T-helper 2 cell treated with Interferon-gamma antibody and Interleukin-4, amounts not matched to agents 100 ng/mL and 5 ng/mL, for 36 hours (primary cell): ENCODE results near the gene CLCN2. TPM values are rescaled to one million over a fixed set of nuclear protein-coding genes. Genes with fewer than 3 reads are reported as not detected.

Experiments used
- intact Hi-C: fragments of 100-400 bp; cut with micrococcal nuclease; formaldehyde crosslinking; loops from one replicate; pipeline ENCODE4 v1.15.1; 2023
- total RNA-seq: library from RNA; stranded (reverse); gene quantifications from 2 replicates; pipeline ENCODE4 v1.2.3, GENCODE V29; 2022

Gene CLCN2
- total RNA-seq, result 3.7 and 4.0 TPM in 2 replicates

DNA sequence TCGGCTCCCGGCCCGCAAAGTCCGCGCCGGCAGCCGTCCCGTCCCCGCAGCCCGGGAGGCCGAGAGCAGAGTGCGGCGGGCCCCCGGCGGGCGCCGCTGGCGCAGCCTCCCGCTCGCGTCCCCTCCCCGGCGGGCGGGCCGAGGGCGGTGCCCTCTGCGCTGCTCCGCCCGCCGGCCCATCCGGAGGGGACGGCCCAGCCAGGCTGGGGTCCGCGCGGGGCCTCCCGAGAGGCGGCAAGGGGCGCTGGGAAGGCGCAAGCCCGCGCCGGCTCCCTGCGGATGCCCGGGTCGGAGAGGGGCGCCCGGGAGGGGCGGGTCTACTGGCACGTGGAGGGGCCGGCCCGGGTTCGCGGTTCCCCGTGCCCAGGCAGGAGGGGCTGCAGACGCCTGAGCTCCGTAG is at the start of gene CLCN2, which contains the start of gene POLR2H:
Gene CLCN2, minus strand, starts transcription at position 74 of the 400 bp plus-strand sequence. CDS start 126 bp downstream, outside the sequence.
Gene POLR2H, plus strand, starts transcription at position 179 of the 400 bp plus-strand sequence. CDS start 1,783 bp downstream, outside the sequence.
- intact Hi-C loops, result loop anchor here (1.0 to 10.0 kb wide), 2 partner anchors 47 to 353 kb away; partner anchors contain the start of genes EIF4G1 and MAGEF1

GRCh38 chr3:184409946-184410500 is 48.6 kb upstream of the CLCN2 start:
- intact Hi-C loops, result no loop called here

- intact Hi-C loops, result no loop called here
These were observed 48.0 kb upstream of the CLCN2 start for GRCh38 chr3:184409331-184409926.

DNA sequence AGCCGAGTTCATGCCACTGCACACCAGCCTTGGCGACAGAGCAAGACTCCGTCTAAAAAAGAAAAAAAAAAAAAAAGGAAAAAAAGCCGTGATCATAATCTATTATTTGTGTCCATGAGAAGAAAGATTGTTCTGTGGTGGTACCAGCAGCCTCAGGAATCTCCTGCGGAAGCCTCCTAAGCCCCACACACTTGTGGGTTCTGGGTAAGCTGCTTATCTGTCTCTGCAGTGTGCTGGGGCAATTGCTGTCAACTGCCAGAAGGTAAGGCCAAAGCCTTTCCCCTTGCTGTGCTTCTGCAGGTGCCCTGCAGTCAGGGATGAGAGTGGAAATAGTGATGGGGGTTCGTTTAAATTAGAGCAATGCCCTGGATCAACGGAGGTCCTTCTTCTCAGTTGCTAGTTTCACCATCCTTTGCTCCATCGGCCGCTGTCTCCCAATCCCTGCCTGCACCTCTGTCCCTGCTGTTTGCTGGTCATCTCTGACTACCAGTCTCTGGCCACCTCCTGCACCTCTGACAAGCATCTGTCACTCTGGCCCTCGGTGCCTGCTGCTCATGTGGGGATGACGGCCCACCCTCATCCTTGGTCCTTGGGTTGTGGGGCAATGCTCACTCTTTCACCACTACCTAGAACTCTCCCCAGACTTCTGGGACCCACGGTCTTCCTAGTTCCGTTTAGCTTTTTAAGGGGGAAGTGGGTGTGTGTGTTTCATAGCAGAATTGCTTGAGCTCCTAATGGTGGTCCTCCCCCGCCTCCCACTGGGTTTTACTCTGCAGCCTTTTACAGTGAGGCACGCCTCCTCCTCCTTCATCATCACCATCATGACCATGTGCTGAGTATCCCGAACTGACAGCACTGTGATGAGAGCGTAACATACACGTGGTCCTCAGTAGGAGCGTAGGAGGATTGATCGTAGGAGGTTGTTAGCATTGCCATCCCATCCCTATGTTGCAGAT is 43.9 kb upstream of the CLCN2 start:
- intact Hi-C loops, result no loop called here

DNA sequence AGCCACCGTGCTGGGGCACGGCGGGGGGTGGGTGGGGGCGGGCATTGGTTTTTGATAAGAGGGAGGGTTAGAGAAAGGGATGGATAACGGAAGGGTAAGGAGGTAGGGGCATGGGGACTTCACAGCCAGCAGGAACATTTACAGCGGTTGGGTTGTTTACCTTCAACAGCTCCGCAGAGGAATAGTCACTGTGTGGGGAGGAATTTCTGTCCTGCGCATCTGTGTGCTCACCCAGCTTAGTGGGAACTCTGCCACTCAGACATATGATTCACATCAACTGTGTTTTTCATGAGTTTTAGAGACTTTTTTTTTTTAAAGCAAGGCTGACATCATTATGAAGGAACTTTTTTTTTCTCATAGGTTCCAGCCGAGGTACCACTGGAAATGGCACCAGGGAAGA is 38.0 kb upstream of the CLCN2 start:
- intact Hi-C loops, result no loop called here

- intact Hi-C loops, result no loop called here
These were observed 33.9 kb upstream of the CLCN2 start for GRCh38 chr3:184395320-184395660.

DNA sequence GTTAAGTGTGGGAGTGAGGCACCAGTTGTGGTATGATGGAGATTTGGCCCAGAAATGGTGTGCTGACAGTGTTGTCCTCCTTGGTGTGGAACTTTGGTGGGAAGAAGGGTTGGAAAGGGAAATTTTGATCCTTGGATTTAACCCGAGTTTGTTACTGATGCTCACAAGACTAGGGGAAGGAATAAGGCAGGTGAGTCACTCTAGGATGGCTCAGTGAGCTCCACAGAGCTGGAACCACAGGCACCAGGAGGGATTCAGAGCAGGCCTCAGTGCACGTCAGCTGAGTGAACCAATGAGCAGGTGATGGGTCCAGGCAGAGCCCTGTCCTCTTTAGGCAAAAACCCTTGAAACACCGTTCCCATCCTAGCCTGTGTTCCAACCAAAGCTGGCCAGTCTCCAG is 29.9 kb upstream of the CLCN2 start:
- intact Hi-C loops, result no loop called here

DNA sequence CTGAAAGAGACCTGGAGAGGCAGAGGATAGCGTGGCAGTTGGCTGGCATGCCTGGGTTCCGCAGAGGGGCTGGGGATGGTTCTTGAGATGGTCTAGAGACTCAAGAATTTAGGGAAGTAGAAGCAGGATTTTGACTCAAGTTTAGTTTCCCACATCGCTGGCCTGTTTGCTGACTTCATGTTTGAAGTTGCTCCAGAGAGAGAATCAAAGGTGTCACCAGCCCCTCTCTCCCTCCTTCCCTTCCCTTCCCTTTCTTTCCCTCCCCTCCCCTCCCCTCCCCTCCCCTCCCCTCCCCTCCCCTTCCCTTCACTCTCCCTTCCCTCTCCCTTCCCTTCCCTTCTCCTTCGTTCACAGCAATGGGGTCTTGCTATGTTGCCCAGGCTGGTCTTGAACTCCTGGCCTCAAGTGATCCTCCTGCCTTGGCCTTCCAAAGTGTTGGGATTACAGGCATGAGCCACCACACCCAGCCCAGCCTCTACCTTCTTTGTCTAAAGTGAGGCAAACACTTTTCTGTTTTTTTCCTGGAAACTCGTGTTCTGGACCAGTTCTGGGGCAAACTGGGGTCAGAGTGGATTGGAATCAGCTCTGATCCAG is 28.6 kb upstream of the CLCN2 start:
- intact Hi-C loops, result no loop called here

DNA sequence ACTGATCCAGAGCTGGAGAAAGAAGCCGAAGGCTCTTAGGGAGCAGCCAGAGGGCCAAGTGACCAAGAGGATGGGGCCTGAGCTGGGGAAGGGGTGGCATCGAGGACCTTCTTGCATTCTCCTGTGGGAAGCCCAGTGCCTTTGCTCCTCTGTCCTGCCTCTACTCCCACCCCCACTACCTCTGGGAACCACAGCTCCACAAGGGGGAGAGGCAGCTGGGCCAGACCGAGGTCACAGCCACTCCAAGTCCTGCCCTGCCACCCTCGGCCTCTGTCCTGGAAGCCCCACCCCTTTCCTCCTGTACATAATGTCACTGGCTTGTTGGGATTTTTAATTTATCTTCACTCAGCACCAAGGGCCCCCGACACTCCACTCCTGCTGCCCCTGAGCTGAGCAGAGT is 28.0 kb upstream of the CLCN2 start:
- intact Hi-C loops, result no loop called here

DNA sequence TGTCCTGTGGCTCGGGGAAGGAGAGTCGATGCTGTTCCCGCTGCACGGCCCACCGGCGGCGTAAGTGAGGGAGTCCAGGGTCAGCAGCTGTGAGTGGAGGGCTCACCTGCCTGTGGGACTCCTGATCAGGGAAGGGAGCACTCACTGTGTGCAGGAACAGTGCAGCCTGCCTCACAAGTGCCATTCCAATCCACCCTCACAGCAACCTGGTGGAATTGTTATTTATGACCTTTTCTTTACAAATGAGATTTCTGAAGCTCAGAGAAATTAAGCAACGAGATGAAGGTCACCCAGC is 27.5 kb upstream of the CLCN2 start:
- intact Hi-C loops, result no loop called here

DNA sequence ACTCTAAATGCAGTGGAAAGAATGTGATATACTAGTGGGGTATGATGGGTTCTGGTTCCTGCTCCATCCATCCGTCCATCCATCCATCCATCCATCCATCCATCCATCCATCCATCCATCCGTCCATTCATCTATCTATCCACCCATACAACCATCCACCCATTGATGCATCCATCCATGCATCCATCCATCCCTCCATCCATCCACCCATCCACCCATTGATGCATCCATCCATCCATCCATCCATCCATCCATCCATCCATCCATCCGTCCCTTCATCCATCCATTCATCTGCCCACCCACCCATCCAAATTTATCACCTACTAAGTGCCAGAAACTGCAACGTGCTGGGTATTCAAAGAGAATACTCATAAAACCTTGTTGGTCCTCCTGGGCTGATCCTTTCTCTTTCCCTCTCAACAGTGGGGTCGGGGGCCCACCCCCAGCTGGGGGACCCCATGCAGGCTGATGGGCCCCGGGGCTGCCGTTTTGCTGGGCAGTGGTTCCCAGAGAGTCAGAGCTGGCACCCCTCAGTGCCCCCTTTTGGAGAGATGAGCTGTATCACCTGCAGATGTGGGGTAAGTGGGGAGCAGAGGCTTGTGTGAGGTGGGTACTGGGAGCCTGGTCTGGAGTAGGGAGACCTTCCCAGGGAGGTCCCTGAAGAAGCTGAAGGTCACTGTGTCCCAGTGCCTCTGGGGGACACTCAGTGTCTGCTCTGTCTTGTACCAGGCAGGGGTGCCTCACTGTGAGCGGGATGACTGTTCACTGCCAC is 26.9 kb upstream of the CLCN2 start:
- intact Hi-C loops, result no loop called here

- intact Hi-C loops, result no loop called here
These were observed 25.8 kb upstream of the CLCN2 start for GRCh38 chr3:184387174-184387714.

GRCh38 chr3:184386047-184386806 is 24.8 kb upstream of the CLCN2 start:
- intact Hi-C loops, result no loop called here

DNA sequence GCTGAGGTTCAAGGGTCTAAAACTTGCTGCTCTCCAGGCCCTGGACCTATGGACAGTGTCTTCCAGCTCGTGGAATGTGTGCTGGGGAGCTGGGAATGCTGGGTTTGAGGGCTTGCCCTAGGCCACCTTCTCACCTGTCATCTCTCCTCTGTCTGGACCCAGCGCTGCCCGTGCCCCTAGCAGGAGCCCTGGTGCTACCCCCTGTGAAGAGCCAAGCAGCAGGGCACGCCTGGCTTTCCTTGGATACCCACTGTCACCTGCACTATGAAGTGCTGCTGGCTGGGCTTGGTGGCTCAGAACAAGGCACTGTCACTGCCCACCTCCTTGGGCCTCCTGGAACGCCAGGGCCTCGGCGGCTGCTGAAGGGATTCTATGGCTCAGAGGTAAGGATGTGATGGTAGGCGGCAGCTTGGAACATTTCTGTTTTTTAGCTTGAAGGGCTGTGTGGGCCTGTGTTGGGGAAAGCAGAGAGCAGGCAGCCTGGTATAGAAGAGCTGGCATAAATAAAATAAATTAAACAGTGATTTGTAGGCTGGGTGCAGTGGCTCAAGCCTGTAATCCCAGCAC is 23.5 kb upstream of the CLCN2 start:
- intact Hi-C loops, result no loop called here

DNA sequence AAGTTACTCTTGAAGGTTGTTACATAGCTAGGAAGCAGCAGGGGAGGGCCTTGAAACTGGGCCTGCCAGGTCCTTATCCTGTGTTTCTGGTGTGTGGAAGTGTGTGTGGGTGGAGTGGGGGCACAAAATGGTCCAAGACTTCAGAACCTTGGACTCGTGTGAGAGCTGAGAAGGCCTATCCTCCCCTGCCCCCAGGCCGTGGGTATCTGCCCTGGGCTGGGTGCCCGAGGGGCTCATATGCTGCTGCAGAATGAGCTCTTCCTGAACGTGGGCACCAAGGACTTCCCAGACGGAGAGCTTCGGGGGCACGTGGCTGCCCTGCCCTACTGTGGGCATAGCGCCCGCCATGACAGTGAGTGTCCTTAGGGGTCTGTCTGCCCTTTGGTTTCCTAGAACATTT is 22.9 kb upstream of the CLCN2 start:
- intact Hi-C loops, result no loop called here

- intact Hi-C loops, result no loop called here
These were observed 21.8 kb upstream of the CLCN2 start for GRCh38 chr3:184383033-184383740.

DNA sequence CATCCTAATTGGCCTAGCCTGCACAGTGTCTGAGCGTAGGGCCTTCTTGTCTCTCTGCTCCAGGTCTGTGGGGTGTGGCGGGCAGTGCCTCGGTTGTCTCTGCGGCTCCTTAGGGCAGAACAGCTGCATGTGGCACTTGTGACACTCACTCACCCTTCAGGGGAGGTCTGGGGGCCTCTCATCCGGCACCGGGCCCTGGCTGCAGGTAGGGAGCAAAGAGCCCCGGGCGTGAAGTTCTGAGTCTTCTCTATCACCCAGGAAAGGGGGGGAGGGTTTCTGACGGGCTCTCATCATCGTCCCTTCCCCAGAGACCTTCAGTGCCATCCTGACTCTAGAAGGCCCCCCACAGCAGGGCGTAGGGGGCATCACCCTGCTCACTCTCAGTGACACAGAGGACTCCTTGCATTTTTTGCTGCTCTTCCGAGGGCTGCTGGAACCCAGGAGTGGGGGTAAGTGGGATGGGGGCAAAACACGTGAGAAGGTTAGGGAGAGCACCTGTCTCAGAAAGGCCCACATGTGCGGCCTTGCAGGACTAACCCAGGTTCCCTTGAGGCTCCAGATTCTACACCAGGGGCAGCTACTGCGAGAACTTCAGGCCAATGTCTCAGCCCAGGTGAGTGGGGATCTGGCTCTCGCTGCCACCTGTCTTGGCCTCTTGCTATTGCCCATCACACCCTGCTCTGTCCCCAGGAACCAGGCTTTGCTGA is 21.1 kb upstream of the CLCN2 start:
- intact Hi-C loops, result no loop called here
